Activated CD4-positive, alpha-beta T cell treated with anti-CD3 and anti-CD28 coated beads, Interleukin-2, amount 50 U/mL, for 1 hour (primary cell): ENCODE results near the gene APOBEC3H.
A peak's percentile ranks its signal among the peaks of the same experiment; 100 is the strongest.

Experiments used
- DNase-seq: peaks from one replicate; pipeline ENCODE4 v3.0.0-alpha.2; 2020

The APOBEC3H gene

DNA sequence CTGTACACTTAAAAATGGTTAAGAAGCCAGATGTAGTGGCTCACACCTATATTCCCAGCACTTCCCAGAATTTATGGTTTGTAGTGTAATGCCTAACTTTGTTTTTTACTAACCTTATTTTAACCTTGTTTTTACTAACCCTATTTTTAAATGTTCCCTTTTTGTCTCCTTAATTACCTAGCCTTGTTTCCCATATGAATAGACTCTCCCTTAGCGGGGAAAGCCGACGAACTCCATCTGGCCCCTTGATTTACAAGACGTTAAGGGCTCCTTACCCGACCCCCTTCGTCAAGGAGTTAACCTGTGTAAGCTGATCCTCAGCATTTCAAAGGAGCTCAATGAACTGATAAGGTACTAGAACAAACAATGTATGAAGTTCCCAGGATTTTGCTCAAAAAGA, 17.1 kb downstream of the APOBEC3H start:
- no peak for DNase-seq

- no peak for DNase-seq
Observed at GRCh38 chr22:39115570-39115969, 18.5 kb downstream of the APOBEC3H start.

GRCh38 chr22:39115977-39116621, 19.1 kb downstream of the APOBEC3H start:
- no peak for DNase-seq

DNA sequence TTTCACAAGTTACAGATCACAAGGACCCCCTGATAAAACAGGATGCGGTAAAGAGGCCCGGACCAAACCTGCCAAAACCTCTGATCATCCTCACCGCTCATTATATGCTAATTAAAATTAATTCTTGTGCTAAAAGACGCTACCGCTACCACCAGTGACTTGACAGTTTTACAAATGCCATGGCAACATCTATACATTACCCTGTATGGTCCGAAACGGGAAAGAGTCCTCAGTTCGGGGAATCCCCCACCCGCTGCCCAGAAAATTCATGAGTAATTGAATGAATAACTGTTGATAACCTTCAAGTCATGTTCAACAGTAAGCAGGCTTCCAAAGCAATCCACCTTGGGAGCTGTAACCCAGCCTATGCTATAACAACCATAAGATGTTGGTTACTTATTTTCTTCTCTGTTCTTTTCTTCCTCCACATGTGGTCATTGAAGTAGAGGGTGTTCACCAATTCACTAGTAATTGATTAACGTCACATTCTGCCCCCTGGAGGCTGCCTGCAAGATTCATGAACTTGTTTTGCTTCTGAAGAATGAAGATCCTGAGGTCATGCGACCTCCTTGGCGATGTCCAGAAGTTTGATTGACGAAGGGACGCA, 20.6 kb downstream of the APOBEC3H start:
- peak; percentile 75 for DNase-seq

DNA sequence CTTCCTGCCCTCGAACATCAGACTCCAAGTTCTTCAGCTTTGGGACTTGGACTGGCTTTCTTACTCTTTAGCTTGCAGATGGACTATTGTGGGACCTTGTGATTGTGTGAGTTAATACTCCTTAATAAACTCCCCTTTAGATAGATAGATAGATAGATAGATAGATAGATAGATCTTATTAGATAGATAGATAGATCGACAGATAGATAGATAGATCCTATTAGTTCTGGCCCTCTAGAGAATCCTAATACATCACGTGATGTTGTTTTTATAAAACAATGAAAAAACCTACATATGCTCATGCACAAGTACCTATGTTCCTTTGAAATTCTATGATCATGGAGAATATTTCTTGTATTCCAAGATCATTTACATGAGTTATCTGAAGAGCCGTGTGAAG, 23.9 kb downstream of the APOBEC3H start:
- DNase-seq = no peak

DNA sequence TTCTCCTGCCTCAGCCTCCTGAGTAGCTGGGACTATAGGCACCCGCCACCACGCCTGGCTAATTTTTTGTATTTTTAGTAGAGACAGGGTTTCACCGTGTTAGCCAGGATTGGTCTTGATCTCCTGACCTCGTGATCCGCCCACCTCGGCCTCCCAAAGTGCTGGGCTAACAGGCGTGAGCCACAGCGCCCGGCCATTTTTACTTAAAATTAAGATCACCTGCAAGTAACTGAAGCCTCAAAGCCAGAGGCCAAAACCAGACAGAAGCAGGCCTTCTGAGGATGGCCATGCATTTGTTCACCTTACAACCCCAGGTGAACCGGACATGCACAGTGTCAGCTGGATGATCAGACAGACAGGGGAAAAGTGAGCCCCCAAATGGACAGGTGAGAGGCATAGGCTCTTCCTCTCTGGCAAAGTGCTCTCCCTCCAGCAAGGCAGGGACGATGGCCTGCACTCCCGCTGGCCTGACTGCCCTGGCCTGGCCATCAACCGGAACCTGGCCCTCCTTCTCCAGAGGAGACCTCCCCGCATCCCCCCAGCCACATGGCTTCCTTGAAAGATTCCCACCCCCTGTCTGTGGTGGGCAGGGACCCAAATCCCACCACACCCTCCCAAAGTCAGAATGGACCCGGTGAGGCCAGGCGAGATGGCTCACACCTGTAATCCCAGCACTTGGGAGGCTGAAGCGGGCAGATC, 25.9 kb downstream of the APOBEC3H start:
- DNase-seq = no peak

- no peak for DNase-seq
Observed at GRCh38 chr22:39123751-39124581, 26.9 kb downstream of the APOBEC3H start.

DNA sequence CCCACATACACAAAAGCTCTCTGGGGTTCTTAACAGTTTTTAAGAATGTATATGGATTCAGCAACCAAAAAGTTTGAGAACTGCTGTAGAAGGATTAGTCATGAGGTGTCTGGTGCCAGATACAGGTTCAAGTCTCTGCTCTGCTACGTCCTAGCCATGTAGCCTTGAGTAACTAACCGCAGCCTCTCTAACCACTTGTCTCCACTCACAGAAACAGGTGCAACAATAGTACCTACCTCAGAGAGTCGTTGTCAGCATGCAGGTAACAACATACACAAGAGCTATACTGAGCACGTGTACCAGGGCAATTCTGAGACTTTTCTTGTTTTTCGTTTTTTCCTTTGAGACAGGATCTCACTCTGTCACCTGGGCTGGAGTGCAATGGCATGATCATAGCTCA, 28.6 kb downstream of the APOBEC3H start:
- no peak for DNase-seq

DNA sequence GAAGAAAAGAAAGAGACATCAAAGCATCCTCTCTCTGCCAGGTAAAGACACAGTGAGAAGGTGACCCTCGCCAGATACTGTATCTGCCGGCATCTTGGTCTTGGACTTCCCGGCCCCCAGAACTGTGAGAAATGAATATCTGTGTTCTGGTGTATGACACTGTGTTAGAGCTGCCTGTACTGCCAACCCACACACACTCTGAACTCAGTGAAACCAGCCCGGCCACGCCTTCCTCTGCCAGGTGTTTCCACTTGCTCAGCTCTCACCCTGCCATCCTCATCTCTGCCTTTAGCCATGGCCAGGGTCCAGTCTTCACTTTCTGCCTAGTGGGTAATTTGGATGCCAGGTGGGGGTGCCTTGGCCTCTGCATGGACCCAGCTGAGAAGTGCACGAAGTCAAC, 31.5 kb downstream of the APOBEC3H start:
- no peak for DNase-seq

- no peak for DNase-seq
Observed at GRCh38 chr22:39129081-39129480, 32.0 kb downstream of the APOBEC3H start.

DNA sequence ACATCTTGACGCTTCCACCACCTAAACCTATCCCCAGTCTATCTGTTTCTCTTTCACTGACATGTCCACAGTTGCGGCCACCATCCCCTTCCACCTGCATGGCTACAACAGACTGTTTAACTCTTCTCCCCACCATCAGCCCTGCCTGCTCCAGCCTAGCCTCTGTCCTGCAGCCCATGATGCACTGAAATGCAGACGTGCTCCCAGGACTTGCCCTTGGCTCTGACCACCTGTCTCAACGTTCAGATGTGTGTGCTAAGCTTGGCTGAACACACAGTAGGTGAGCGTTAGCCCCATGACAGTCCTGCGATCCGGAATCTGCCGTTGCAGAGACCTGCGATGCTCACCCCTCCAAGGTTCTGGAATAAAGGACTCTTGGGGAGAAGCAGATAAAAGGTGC, 32.7 kb downstream of the APOBEC3H start:
- DNase-seq = no peak

DNA sequence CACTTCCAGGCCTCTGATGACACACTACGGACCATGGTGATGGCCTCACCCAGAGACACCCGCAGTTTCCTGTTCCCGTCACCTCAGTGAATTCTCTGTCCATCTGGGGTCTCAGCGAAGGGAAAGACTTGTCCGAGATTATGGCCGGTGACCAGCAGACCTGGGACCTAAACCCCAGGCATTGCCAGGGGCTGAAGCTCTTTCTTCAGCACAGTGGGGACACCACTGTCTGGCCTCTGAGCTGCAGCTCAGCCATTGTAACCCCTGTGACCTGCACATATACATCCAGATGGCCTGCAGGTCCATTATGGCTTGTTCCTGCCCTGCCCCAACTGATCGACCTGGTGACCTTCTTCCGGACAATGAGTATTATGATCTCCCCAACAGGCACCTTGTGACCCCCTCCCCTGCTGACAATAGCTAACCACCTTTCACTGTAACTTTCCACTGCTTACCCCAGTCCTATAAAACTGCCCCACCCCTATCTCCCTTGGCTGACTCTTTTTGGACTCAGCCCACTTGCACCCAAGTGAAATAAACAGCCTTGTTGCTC, 33.2 kb downstream of the APOBEC3H start:
- DNase-seq = no peak

- DNase-seq = no peak
Observed at GRCh38 chr22:39130892-39131855, 34.1 kb downstream of the APOBEC3H start.

DNA sequence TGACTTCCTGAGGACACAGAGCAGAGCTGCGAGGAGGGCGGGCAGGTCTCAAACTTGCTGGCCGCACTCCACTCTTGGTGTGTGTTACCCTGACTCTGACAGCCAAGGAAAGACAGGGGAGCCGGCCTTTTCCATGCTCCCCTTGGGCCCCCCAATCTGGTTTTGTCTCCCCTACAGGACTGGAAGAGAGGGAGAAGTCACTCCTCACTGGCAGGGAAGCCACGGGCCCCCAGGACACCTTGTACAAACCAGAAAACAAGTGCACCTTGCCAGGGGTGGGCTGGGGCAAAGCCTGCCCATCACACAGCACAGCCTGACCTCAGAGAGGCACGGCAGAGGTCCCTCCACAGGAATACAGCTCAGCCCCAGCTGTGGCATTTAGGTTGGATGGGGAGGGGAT, 35.2 kb downstream of the APOBEC3H start:
- DNase-seq = no peak

DNA sequence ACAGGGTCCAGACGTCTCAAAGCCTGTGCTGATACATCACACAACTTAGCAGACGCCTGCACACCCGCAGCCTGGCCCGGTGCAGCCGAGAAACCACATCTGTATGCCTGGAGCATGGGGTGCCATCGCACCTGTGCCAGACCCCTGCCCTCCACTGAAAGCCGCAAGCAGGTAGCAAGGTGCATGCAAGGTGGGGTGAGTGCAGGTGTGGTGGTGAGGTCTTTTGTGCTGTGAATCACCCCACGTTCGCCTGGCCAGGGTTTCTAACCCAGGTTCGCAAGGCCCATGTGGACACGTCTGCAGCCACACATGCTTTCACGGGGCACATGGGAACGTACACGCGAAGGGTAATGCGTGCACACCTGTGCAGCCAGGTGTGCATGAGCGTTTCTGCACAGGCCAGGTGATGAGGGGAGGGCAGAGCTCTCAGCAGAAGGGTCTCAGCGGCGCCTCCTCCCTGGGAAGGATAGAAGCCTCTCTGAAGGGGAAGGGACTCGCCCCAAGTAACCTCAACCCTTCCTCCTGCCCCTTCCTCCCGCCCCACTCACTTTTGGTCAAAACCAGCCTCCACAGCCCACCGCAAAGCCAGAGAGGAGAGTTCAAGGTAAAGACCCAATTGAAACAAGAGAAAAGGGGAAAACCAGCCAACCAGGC, 36.0 kb downstream of the APOBEC3H start:
- DNase-seq = no peak

- no peak for DNase-seq
Observed at GRCh38 chr22:39133871-39134270, 36.8 kb downstream of the APOBEC3H start.

DNA sequence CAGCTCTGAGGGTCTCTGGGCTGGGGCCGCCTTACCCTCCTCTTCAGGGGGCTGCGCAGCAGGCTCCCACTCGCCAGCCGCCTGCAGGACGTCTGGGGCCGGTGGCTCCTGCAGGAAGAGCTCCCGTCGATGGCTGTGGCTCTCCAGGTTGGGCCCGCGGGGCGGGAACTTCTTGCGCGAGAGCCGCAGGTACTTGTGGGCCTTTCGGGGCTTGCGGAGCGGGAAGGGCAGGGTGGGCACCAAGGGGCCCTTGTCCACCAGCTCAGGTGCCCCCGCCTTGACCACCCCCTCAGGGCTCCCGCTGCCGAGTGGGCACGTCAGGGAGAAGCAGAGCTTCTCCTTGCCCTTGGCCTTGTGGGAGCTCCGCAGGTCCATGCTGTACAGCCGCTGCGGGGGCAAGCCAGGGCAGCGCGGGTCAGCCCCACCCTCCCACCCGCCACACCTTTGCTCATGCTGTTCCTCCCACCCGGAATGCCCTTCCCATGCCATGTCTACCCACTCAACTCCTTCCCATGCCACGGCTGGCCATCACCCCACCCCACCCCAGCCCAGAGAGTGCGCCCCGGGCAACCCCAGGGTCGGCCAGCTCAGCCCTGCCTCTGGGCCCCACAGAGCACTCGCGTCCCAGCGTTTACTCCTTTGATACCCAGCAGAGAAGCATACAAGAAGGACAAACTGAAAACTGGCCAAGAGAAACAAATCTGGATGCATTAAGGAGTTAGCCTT, 37.5 kb downstream of the APOBEC3H start:
- DNase-seq = no peak

DNA sequence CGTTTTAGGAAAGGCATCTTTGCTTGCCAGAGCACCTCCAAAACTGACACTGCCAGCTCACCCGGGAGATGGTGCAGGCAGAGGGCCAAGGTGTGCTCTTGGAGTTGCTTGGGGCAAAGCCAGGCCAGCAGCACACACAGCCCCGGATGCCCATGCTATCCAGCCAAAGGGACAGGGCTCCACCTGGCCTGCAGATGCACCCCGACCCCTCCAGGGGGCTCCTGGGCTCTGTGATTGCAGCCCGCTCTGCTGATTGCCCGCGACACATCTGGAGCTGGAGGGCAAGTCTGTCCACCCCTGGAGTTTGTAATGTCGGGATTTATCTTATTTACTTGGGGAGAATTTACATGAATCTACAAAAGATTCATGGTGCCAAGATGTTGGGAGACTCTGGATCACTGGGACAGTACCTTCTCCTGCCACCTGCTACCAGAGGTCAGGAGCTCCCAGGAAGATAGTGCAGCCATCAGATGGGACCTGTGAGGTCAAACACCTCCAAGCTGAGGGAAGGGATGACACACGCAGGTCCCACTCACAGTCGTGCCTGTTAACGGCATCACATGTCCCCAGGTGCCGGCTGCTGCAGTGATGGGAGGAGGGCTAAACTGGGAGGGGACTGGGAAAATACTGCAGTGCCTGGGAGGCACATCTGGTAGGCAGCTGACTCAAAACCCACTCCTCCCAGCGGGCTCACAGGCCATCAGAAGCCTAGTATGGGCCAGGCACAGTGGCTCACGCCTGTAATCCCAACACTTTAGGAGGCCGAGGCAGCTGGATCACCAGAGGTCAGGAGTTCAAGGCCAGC, 38.2 kb downstream of the APOBEC3H start:
- DNase-seq = peak; percentile 46

DNA sequence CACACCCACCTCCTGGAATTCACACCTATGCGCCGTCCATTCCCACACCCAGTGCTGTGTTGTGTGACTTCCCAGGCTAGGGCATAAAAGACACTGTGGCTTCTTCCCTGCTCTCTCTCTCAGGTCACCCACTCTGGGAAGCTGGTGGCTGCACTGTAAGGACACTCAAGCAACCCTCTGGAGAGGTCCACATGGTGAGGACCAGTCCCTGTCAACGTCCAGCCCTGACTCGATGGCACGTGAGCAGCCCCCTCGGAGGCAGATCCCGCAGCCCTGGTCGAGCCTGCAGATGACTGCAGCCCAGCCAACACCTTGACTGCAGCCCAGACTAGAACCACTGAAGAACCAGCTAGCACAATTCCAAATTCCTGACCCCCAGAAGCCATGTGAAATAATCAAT, 39.3 kb downstream of the APOBEC3H start:
- DNase-seq = no peak
